HG03045 (cell line): Measurements from ENCODE around the gene SCLY.

Experiments
- ATAC-seq: cut with Tn5 transposase; IDR thresholded peaks from one replicate; pipeline ENCODE4 v1.9.1; 2021; ENCODE audit warnings: mild to moderate bottlenecking, moderate library complexity; ENCODE audit not compliant: unreplicated experiment

Gene SCLY

GRCh38 chr2:238136820-238137537, 76.2 kb downstream of the SCLY start:
- ATAC-seq = no peak

- ATAC-seq = no peak
These were observed 77.1 kb downstream of the SCLY start for GRCh38 chr2:238137885-238138284.

GRCh38 chr2:238138331-238139195, 77.8 kb downstream of the SCLY start, which contains the start of gene KLHL30:
KLHL30 (plus strand) TSS chr2:238138668; CDS start chr2:238140755, 2,087 bp downstream.
- ATAC-seq = no peak

GRCh38 chr2:238139196-238140039, 78.6 kb downstream of the SCLY start:
- ATAC-seq = no peak

GRCh38 chr2:238140040-238140439, 79.2 kb downstream of the SCLY start:
- ATAC-seq = no peak

- ATAC-seq = no peak
These were observed 80.1 kb downstream of the SCLY start for GRCh38 chr2:238140721-238141540.

- ATAC-seq = no peak
These were observed 80.9 kb downstream of the SCLY start for GRCh38 chr2:238141541-238142318.

GRCh38 chr2:238142382-238143205, 81.8 kb downstream of the SCLY start:
- no peak for ATAC-seq

- no peak for ATAC-seq
These were observed 82.6 kb downstream of the SCLY start for GRCh38 chr2:238143239-238143951.

- no peak for ATAC-seq
These were observed 83.5 kb downstream of the SCLY start for GRCh38 chr2:238144262-238144661.

- no peak for ATAC-seq
These were observed 84.2 kb downstream of the SCLY start for GRCh38 chr2:238145046-238145445.

- ATAC-seq = no peak
These were observed 85.0 kb downstream of the SCLY start for GRCh38 chr2:238145851-238146250.

GRCh38 chr2:238146884-238147544, 86.2 kb downstream of the SCLY start:
- no peak for ATAC-seq

- no peak for ATAC-seq
These were observed 88.2 kb downstream of the SCLY start for GRCh38 chr2:238148981-238149380.
